SK-N-SH (cell line): ENCODE data around the gene LUC7L3. TPM values are rescaled to one million over a fixed set of nuclear protein-coding genes. Genes with fewer than 3 reads are reported as not detected.

Experiments used
- CTCF ChIA-PET: fragments of 300-600, 350-600 bp; formaldehyde crosslinking; extraction: SDS; loops from one replicate; lab custom pipeline; 2021; lab: Yijun Ruan, JAX
- POLR2A ChIA-PET: fragments of 350-600 bp; sonication (Branson Sonifier 250); formaldehyde crosslinking; extraction: SDS; loops from one replicate; lab custom pipeline; 2020; ENCODE audit warnings: antibody characterized with exemption, inconsistent platforms; lab: Yijun Ruan, JAX
- DNase-seq: peaks from one replicate; pipeline ENCODE4 v3.0.0; 2012
- H2AFZ ChIP-seq: fragments of 200-600 bp; sonication (generic); 2 replicates; pipeline ENCODE4 v1.8.1; 2016; ENCODE audit warnings: antibody characterized with exemption, mild to moderate bottlenecking, low read depth
- H3F3A ChIP-seq: fragments of 200-600 bp; sonication (generic); replicated peaks from 2 replicates; pipeline ENCODE3; 2016; ENCODE audit warnings: antibody characterized with exemption, mild to moderate bottlenecking; ENCODE audit not compliant: insufficient read depth
- H3K27ac ChIP-seq, 2 experiments: fragments of 200-500 bp in 1 of 2; fragments of 200-600 bp in 1 of 2; sonication (Bioruptor generic) in 1 of 2; sonication (generic), shearing (Covaris generic) in 1 of 2; 2 replicates each; pipeline versions ENCODE4 v1.5.1 to v1.6.1; 2014 to 2016; ENCODE audit warnings: low read depth in 2 of 2, inconsistent platforms in 1 of 2, low read length in 1 of 2, mild to moderate bottlenecking in 1 of 2, mixed read lengths in 1 of 2
- H3K27me3 ChIP-seq: fragments of 200-600 bp; sonication (generic), shearing (Covaris generic); 2 replicates; pipeline ENCODE4 v1.6.1; 2016; ENCODE audit warnings: mixed run types; ENCODE audit not compliant: insufficient read depth
- H3K36me3 ChIP-seq, 2 experiments: fragments of 200-500 bp in 1 of 2; fragments of 200-600 bp in 1 of 2; sonication (Bioruptor generic) in 1 of 2; sonication (generic) in 1 of 2; replicated peaks in 1 of 2; 2 replicates each; pipeline versions ENCODE3 to v1.5.1; 2014 to 2016; ENCODE audit warnings: low read length in 1 of 2, mild to moderate bottlenecking in 1 of 2; ENCODE audit not compliant: insufficient read depth in 2 of 2, control insufficient read depth in 1 of 2
- H3K4me1 ChIP-seq, 2 experiments: fragments of 200-500 bp in 1 of 2; fragments of 200-600 bp in 1 of 2; sonication (Bioruptor generic) in 1 of 2; sonication (generic), shearing (Covaris generic) in 1 of 2; 2 replicates each; pipeline versions ENCODE4 v1.5.1 to v1.6.1; 2014 to 2016; ENCODE audit warnings: low read depth in 1 of 2, low read length in 1 of 2, mixed run types in 1 of 2; ENCODE audit not compliant: insufficient read depth in 2 of 2, control insufficient read depth in 1 of 2
- H3K4me2 ChIP-seq: fragments of 200-600 bp; sonication (generic), shearing (Covaris generic); 2 replicates; pipeline ENCODE4 v1.6.1; 2017; ENCODE audit warnings: mixed run types
- H3K4me3 ChIP-seq, 2 experiments: fragments of 200-500 bp in 1 of 2; fragments of 200-600 bp in 1 of 2; sonication (Bioruptor generic) in 1 of 2; sonication (generic), shearing (Covaris generic) in 1 of 2; 2 replicates each; pipeline versions ENCODE4 v1.5.1 to v1.8.1; 2014 to 2016; ENCODE audit warnings: low read depth in 2 of 2, inconsistent platforms in 1 of 2, low read length in 1 of 2, mild to moderate bottlenecking in 1 of 2, mixed read lengths in 1 of 2, moderate library complexity in 1 of 2
- H3K79me2 ChIP-seq: fragments of 200-600 bp; sonication (generic); 2 replicates; pipeline ENCODE4 v1.8.1; 2017; ENCODE audit warnings: mild to moderate bottlenecking; ENCODE audit not compliant: insufficient read depth
- H3K9ac ChIP-seq: fragments of 200-600 bp; sonication (generic); 2 replicates; pipeline ENCODE4 v1.6.1; 2017; ENCODE audit warnings: mixed run types
- H3K9me2 ChIP-seq: fragments of 200-600 bp; sonication (generic); 2 replicates; pipeline ENCODE4 v1.6.1; 2017; ENCODE audit warnings: mixed run types
- H3K9me3 ChIP-seq: fragments of 200-600 bp; sonication (generic); 2 replicates; pipeline ENCODE4 v1.6.1; 2017; ENCODE audit warnings: mixed run types, mild to moderate bottlenecking, moderate library complexity
- H4K20me1 ChIP-seq: fragments of 200-600 bp; sonication (generic); 2 replicates; pipeline ENCODE4 v1.6.1; 2017; ENCODE audit warnings: mild to moderate bottlenecking, mixed run types; ENCODE audit not compliant: insufficient read depth
- CHD2 ChIP-seq: fragments of 150-350 bp; IDR thresholded peaks from 2 replicates; pipeline ENCODE4 v1.6.1; 2018; ENCODE audit warnings: low read length; ENCODE audit not compliant: partially characterized antibody
- ELF1 ChIP-seq: IDR thresholded peaks from 2 replicates; pipeline ENCODE4 v1.4.0; 2012
- EP300 ChIP-seq, 2 experiments: IDR thresholded peaks; 2 replicates each; pipeline versions ENCODE4 v1.4.0 to v1.6.1; 2012; ENCODE audit warnings: borderline replicate concordance in 1 of 2, low read depth in 1 of 2, low read length in 1 of 2
- FOXJ3 ChIP-seq: sonication (generic); formaldehyde crosslinking; IDR thresholded peaks from 2 replicates; pipeline ENCODE4 v1.5.1; 2020; ENCODE audit warnings: mild to moderate bottlenecking, missing genetic modification reagents
- FOXM1 ChIP-seq: IDR thresholded peaks from 2 replicates; pipeline ENCODE4 v1.4.0; 2012; ENCODE audit warnings: low read depth, mild to moderate bottlenecking
- GABPA ChIP-seq: IDR thresholded peaks from 2 replicates; pipeline ENCODE4 v1.4.0; 2012; ENCODE audit warnings: low read depth, mild to moderate bottlenecking
- GATA2 ChIP-seq: sonication (generic); formaldehyde crosslinking; IDR thresholded peaks from 2 replicates; pipeline ENCODE4 v1.5.0; 2020; ENCODE audit warnings: mild to moderate bottlenecking, missing genetic modification reagents
- JUND ChIP-seq: IDR thresholded peaks from 2 replicates; pipeline ENCODE4 v1.4.0; 2012
- MAX ChIP-seq: IDR thresholded peaks from 2 replicates; pipeline ENCODE4 v1.4.0; 2012; ENCODE audit warnings: low read depth
- MEF2A ChIP-seq: IDR thresholded peaks from 2 replicates; pipeline ENCODE4 v1.4.0; 2012; ENCODE audit warnings: low read depth, borderline replicate concordance
- NFIC ChIP-seq: IDR thresholded peaks from 2 replicates; pipeline ENCODE4 v1.4.0; 2012; ENCODE audit warnings: borderline replicate concordance
- RCOR1 ChIP-seq: fragments of 150-350 bp; IDR thresholded peaks from 2 replicates; pipeline ENCODE4 v1.6.1; 2017; ENCODE audit warnings: antibody characterized with exemption, low read length
- RXRA ChIP-seq: IDR thresholded peaks from 2 replicates; pipeline ENCODE4 v1.4.0; 2012; ENCODE audit warnings: low read depth, mild to moderate bottlenecking, borderline replicate concordance
- SMC3 ChIP-seq: IDR thresholded peaks from 2 replicates; pipeline ENCODE4 v1.6.1; 2012; ENCODE audit warnings: low read depth, low read length, improper control_type of control experiment
- TAF1 ChIP-seq: IDR thresholded peaks from 2 replicates; pipeline ENCODE4 v1.6.1; 2012; ENCODE audit warnings: low read depth, mild to moderate bottlenecking, low read length, moderate library complexity, borderline replicate concordance
- TCF12 ChIP-seq: IDR thresholded peaks from 2 replicates; pipeline ENCODE4 v1.4.0; 2012
- USF1 ChIP-seq: IDR thresholded peaks from 2 replicates; pipeline ENCODE4 v1.4.0; 2012; ENCODE audit warnings: low read depth, borderline replicate concordance
- YY1 ChIP-seq: IDR thresholded peaks from 2 replicates; pipeline ENCODE4 v1.4.0; 2012; ENCODE audit warnings: low read depth, mild to moderate bottlenecking
- ZBTB33 ChIP-seq: IDR thresholded peaks from 2 replicates; pipeline ENCODE4 v1.4.0; 2012; ENCODE audit warnings: low read depth, borderline replicate concordance
- WGBS: methylation state at CpG from one replicate; pipeline ENCODE4 v1.1.6; 2017; ENCODE audit warnings: low lambda C conversion rate; 5-methylcytosine and 5-hydroxymethylcytosine counted together
- polyA plus RNA-seq, 3 experiments: library from polyadenylated mRNA; depleted of rRNA; stranded (reverse); fragments of >200 nt; gene quantifications; 2 replicates each; pipeline ENCODE4 v1.2.3, GENCODE V29; 2012
- TF ChIP-seq, protein P1 (sequence below): fragments of 200-600 bp; sonication (generic); IDR thresholded peaks from 2 replicates; pipeline ENCODE4 v1.6.1; 2017; ENCODE audit warnings: antibody characterized with exemption, mild to moderate bottlenecking, moderate library complexity

LUC7L3 gene
- polyA plus RNA-seq, 1 of the 3 experiments (the other 2 are of a cell fraction), result 154 TPM

- Histone ChIP-seq H3K9me3 (no peaks in the 10 kb centered on the region), H3K9me2 (no peaks in the 10 kb centered on the region), H3K9ac (no peak overlapping the region), H3K4me1 (peaks cover 21% of the 10 kb centered on the region in 2 experiments; a peak in 3 of 4 replicates), H2AFZ (no peak overlapping the region), H3K4me3 (no peak overlapping the region), H3K27ac (no peak overlapping the region), H3K79me2 (no peaks in the 10 kb centered on the region), H3K4me2 (no peak overlapping the region), H3K27me3 (no peaks in the 10 kb centered on the region), H3K36me3 (peaks cover 6 to 15% of the 10 kb centered on the region in 2 experiments), H3F3A (peaks cover 29% of the 10 kb centered on the region), H4K20me1 (no peaks in the 10 kb centered on the region)
- no peak for TF ChIP-seq NFIC
- no peak for TF ChIP-seq SMC3
- no peak for TF ChIP-seq ZBTB33
- TF ChIP-seq USF1, result no peak
- no peak for TF ChIP-seq FOXJ3 (CRISPR knock-in tag)
- no peak for TF ChIP-seq FOXM1
- no peak for TF ChIP-seq ELF1
- no peak for TF ChIP-seq MEF2A
- TF ChIP-seq GATA2 (CRISPR knock-in tag), result no peak
- TF ChIP-seq GABPA, result no peak
- no peak for TF ChIP-seq TAF1
- TF ChIP-seq, protein P1, sequence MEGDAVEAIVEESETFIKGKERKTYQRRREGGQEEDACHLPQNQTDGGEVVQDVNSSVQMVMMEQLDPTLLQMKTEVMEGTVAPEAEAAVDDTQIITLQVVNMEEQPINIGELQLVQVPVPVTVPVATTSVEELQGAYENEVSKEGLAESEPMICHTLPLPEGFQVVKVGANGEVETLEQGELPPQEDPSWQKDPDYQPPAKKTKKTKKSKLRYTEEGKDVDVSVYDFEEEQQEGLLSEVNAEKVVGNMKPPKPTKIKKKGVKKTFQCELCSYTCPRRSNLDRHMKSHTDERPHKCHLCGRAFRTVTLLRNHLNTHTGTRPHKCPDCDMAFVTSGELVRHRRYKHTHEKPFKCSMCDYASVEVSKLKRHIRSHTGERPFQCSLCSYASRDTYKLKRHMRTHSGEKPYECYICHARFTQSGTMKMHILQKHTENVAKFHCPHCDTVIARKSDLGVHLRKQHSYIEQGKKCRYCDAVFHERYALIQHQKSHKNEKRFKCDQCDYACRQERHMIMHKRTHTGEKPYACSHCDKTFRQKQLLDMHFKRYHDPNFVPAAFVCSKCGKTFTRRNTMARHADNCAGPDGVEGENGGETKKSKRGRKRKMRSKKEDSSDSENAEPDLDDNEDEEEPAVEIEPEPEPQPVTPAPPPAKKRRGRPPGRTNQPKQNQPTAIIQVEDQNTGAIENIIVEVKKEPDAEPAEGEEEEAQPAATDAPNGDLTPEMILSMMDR, result no peak
- TF ChIP-seq TCF12, result no peak
- TF ChIP-seq YY1, result no peak
- TF ChIP-seq RCOR1, result no peak
- no peak for TF ChIP-seq EP300 (IDR thresholded peaks at IDR 0.05; ENCODE audit: borderline replicate concordance in 1 of 2, low read depth in 1 of 2, low read length in 1 of 2)
- no peak for TF ChIP-seq CHD2
- no peak for TF ChIP-seq MAX
- no peak for TF ChIP-seq JUND
- TF ChIP-seq RXRA, result no peak
- WGBS, result 93% methylated on average over 3 of the region's 3 CpGs
- CTCF ChIA-PET, result interaction anchor here (1.5 to 21.2 kb wide), 4 partner anchors 14 to 136 kb away, joined by 3 to 799 read pairs (median 232); partner anchors contain the start of genes ABCC3 and SPATA20
- POLR2A ChIA-PET, result no interaction called here
- no peak for DNase-seq
Measured at GRCh38 chr17:50682938-50683337, 36.5 kb upstream of the LUC7L3 start.
